HG03571 (cell line): Measurements from ENCODE around the gene SH2D3A.

ENCODE experiments used
- ATAC-seq: cut with Tn5 transposase; IDR thresholded peaks from one replicate; pipeline ENCODE4 v1.9.1; 2021; ENCODE audit not compliant: unreplicated experiment

The SH2D3A gene

DNA sequence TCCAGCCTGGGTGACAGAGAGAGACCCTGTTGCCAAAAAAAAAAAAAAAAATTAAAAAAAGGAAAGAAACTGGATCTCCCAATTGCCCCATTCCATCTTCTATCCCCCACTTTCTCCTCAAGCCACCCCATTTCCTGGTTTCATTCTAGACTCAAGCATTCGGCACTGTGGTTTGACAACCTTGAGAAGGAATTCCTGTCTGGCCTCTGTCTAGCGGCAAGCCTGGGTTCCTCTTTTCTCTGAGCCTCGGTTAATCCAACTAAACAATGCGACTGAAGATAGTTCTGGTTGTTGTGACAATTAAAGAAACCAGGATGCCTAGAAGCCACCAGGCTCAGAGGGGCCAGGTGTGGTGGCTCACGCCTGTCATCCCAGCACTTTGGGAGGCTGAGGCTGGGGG, 43.5 kb downstream of the SH2D3A start:
- no peak for ATAC-seq

GRCh38 chr19:6723108-6723618, 44.1 kb downstream of the SH2D3A start:
- no peak for ATAC-seq

GRCh38 chr19:6721773-6722172, 45.5 kb downstream of the SH2D3A start:
- peak; percentile 53 for ATAC-seq

DNA sequence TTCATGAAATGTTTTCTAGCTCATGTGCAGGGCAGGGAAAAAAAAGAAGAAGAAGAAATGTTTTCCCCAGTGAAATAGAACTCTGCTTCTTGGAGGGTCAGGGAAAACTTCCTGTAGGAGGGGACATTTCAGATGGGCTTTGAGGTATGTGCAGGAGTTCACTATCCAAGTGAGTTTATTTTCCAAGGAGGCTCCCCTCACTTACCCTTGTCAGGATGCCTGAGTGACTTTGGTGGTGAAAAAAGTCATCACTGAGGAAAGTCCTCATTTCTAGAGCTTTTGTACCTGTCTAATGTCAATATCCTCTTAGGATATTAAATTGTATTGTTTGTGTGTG, 46.1 kb downstream of the SH2D3A start:
- no peak for ATAC-seq

- no peak for ATAC-seq
Observed at GRCh38 chr19:6720369-6721137, 46.7 kb downstream of the SH2D3A start, which contains the start of gene C3. C3 (minus strand) TSS chr19:6720650; CDS start chr19:6720589, 61 bp downstream.

- ATAC-seq, result no peak
Observed at GRCh38 chr19:6719992-6720368, 47.3 kb downstream of the SH2D3A start.

- no peak for ATAC-seq
Observed at GRCh38 chr19:6719540-6719861, 47.7 kb downstream of the SH2D3A start.

GRCh38 chr19:6718741-6719539, 48.3 kb downstream of the SH2D3A start:
- ATAC-seq, result no peak

GRCh38 chr19:6718111-6718740, 49.0 kb downstream of the SH2D3A start:
- ATAC-seq, result no peak

DNA sequence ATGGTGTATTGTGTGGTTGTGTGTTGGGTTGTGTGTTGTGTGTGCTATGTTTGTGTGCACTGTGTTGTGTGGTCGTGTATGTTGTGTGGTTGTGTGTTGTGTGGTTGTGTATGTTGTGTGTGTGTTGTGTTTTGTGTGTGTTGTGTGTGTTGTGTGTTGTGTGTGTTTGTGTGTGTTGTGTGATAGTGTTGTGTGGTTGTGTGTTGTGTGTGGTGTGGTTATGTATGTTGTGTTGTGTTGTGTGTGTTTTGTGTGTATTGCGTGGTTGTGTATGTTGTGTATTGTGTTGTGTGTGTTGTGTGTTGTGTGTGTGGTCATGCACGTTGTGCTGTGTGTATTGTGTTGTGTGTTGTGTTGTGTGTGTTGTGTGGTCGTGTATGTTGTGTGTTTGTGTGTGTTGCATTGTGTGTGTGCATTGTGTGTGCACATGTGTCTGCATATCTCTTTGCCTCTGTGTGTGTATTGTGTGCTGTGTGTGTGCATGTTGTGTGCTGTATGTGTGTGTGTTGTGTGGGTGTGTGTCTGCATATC, 49.7 kb downstream of the SH2D3A start:
- ATAC-seq, result no peak

GRCh38 chr19:6717036-6717435, 50.2 kb downstream of the SH2D3A start:
- no peak for ATAC-seq

- ATAC-seq, result no peak
Observed at GRCh38 chr19:6716610-6716970, 50.6 kb downstream of the SH2D3A start.

- no peak for ATAC-seq
Observed at GRCh38 chr19:6714749-6715555, 52.3 kb downstream of the SH2D3A start.

DNA sequence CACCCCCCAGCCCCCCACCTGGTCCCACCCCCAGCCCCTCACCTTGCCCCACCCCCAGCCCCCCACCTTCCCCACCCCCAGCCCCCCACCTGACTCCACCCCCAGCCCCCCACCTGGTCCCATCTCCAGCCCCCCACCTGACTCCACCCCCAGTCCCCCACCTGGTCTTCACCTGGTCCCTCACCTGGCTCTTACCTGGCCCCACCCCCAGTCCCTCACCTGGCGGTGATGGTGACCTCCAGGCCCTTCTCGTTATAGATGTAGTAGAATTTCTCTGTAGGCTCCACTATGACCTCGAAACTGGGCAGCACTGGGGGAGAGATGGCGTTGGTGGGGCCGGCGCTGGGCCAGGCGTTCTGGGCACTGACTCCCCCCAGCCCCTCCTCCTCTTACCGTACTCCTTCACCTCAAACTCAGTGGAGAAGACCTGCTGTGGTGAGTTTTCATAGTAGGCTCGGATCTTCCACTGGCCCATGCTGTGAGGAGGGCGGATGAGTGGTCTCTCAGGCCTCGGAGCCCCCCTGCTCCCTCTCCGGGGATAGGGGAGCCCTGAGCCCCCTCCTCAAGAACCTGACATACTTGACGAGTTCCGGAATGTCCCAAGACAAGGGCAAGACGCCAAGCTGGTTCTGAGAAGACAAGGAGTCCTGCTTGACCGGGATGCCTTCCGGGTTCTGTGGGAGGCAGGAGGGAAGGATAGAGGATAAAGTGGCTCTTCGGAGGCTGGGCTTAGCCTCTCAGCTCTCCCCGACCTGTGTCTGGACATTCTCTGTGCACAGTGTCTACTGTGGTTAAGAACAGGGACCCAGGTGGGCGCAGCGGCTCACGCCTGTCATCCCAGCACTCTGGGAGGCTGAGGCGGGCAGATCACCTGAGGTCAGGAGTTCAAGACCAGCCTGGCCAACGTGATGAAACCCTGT, 53.2 kb downstream of the SH2D3A start:
- no peak for ATAC-seq

- ATAC-seq, result no peak
Observed at GRCh38 chr19:6712692-6713670, 54.3 kb downstream of the SH2D3A start.

DNA sequence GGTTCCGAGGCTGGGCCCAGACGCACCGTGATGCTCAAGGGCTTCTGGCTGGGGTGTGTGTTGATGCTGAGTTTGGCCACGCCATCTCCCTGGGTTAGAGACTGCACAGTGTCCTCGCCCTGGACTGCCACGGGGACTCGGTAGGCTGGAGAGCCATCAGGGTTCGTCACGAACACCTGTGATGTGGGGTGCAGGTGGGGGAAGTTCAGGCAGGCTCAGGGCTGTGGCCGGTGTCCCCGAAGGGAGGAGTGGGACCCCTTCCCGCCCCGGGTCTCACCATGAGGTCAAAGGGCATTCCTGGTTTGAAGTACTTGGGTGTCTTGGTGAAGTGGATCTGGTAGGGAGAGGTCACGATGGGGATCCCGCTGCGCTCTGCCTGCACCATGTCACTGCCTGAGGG, 55.0 kb downstream of the SH2D3A start:
- no peak for ATAC-seq

GRCh38 chr19:6711605-6712004, 55.6 kb downstream of the SH2D3A start:
- ATAC-seq, result no peak

DNA sequence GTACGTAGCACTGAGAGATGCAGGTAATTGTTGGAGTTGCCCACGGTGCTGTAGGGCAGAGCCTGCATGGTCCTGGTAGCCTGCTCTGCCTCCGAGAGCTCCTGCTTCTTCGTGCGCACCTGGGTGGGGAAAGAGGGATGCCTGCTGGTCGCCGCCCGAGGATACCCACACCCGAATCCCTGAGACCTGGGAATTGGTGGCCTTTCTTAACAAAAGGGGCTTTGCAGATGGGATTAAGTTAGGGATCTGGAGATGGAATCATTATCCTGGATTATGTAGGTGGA, 56.2 kb downstream of the SH2D3A start:
- no peak for ATAC-seq
